Esophagus muscularis mucosa (tissue), 4 donors: Measurements from ENCODE around the gene WTIP. TPM values are rescaled to one million over a fixed set of nuclear protein-coding genes. Genes with fewer than 3 reads are reported as not detected.

Experiments
- DNase-seq: peaks from one replicate; pipeline ENCODE4 v3.0.0-alpha.2; 2017; ENCODE audit errors: extremely low spot score
- H3K27ac ChIP-seq, 4 donors: fragments of 200-600 bp; sonication (generic); replicated peaks in 1 of 4; 1 replicate in 3 of 4; 2 replicates in 1 of 4; pipeline ENCODE4 v1.5.1; 2016 to 2019; ENCODE audit warnings: mild to moderate bottlenecking in 1 of 4
- H3K27me3 ChIP-seq, 4 donors: fragments of 200-600 bp; sonication (generic); one replicate each; pipeline versions ENCODE4 v1.5.1 to v1.6.0; 2016 to 2019
- H3K36me3 ChIP-seq, 4 donors: fragments of 200-600 bp; sonication (generic); one replicate each; pipeline ENCODE4 v1.5.1; 2016 to 2019
- H3K4me1 ChIP-seq, 4 donors: fragments of 200-600 bp; sonication (generic); one replicate each; pipeline ENCODE4 v1.5.1; 2016 to 2019
- H3K4me3 ChIP-seq, 4 donors: fragments of 200-600 bp; sonication (generic); 1 replicate in 2 of 4; 2 replicates in 2 of 4; pipeline ENCODE4 v1.5.1; 2016 to 2019; ENCODE audit warnings: mild to moderate bottlenecking in 4 of 4, moderate library complexity in 1 of 4
- H3K9me3 ChIP-seq, 4 donors: fragments of 200-600 bp; sonication (generic); 1 replicate in 3 of 4; 2 replicates in 1 of 4; pipeline ENCODE4 v1.5.1; 2016 to 2019
- CTCF ChIP-seq, 3 experiments: fragments of 200-600 bp in 2 of 3; fragments of 450-650 bp in 1 of 3; sonication (generic) in 2 of 3; IDR thresholded peaks; one replicate each; pipeline ENCODE4 v1.5.1; 2017 to 2019; ENCODE audit warnings: antibody characterized with exemption in 3 of 3, mild to moderate bottlenecking in 2 of 3, moderate library complexity in 1 of 3
- EP300 ChIP-seq: sonication (generic); formaldehyde crosslinking; IDR thresholded peaks from one replicate; pipeline ENCODE4 v1.6.1; 2017; ENCODE audit warnings: antibody characterized with exemption
- POLR2A ChIP-seq: fragments of 450-650 bp; IDR thresholded peaks from one replicate; pipeline ENCODE4 v1.6.1; 2017; ENCODE audit warnings: antibody characterized with exemption, moderate library complexity, mild to moderate bottlenecking, low read depth
- POLR2AphosphoS5 ChIP-seq, 2 donors: sonication (generic); formaldehyde crosslinking; IDR thresholded peaks; one replicate each; pipeline ENCODE4 v1.6.1; 2017; ENCODE audit warnings: antibody characterized with exemption in 2 of 2
- WGBS: methylation state at CpG from one replicate; pipeline ENCODE4 v1.1.5; 2018; 5-methylcytosine and 5-hydroxymethylcytosine counted together
- intact Hi-C: fragments of 100-400 bp; cut with DNase I; formaldehyde crosslinking; loops from one replicate; pipeline ENCODE4 v1.15.1; 2023
- total RNA-seq, 4 donors: library from RNA; depleted of rRNA; stranded (reverse); fragments of >200 nt; gene quantifications; one replicate each; pipeline versions ENCODE4 v1.1.0 to v1.2.1, GENCODE V29; 2016

Gene WTIP
- total RNA-seq, 4 donors from 2014 or later = 19.1 to 68.0 (median 43.4) TPM

GRCh38 chr19:34485831-34486230 lies 4.3 kb downstream of the WTIP start:
- DNase-seq = no peak
- Histone ChIP-seq H3K27me3 (no peaks in the 10 kb centered on the region), H3K9me3 (no peaks in the 10 kb centered on the region), H3K4me3 (no peak overlapping the region), H3K4me1 (peaks cover 24 to 51% (median 45%) of the 10 kb centered on the region in 4 donors), H3K27ac (no peak overlapping the region), H3K36me3 (peaks cover 9 to 12% (median 9%) of the 10 kb centered on the region in 4 donors)
- intact Hi-C loops = no loop called here
- 79% methylated on average over 9 of the region's 9 CpGs for WGBS
- TF ChIP-seq POLR2A (no peak), POLR2AphosphoS5 (IDR thresholded peaks at IDR 0.05) (no peak), CTCF (IDR thresholded peaks at IDR 0.05) (no peak), EP300 (no peak)

- H3K4me3 ChIP-seq = no peak overlapping the region
- DNase-seq = no peak
- no peaks in the 10 kb centered on the region for H3K9me3 ChIP-seq
- peaks cover 15 to 30% (median 26%) of the 10 kb centered on the region in 4 donors for H3K36me3 ChIP-seq
- intact Hi-C loops = no loop called here
- H3K4me1 ChIP-seq = peaks cover 21 to 41% (median 37%) of the 10 kb centered on the region in 4 donors
- WGBS = 95% methylated on average over 7 of the region's 7 CpGs
- TF ChIP-seq EP300 = no peak
- TF ChIP-seq POLR2A = no peak
- no peak for TF ChIP-seq POLR2AphosphoS5 (IDR thresholded peaks at IDR 0.05)
- no peak for TF ChIP-seq CTCF (IDR thresholded peaks at IDR 0.05)
- no peak overlapping the region for H3K27ac ChIP-seq
- H3K27me3 ChIP-seq = no peaks in the 10 kb centered on the region
Measured at GRCh38 chr19:34487651-34488051, 6.1 kb downstream of the WTIP start.

DNA sequence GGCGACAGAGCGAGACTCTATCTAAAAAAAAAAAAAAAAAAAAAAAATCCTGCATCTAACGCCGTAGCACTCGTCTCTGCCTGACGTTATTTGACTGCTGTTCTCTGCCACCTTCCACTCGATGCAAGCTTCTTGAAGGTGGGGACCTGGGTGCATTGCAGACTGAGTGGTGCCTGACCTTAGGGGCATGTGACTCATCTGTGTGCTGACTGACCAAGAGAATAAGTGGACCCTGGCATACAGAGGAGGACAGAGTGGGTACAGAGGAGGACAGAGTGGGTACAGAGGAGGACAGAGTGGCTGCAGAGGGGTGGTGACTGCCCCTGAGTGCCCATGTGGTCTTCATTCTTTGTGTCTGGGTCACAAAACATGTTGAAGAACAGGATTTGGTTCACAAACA lies 7.6 kb downstream of the WTIP start:
- H3K9me3 ChIP-seq = no peaks in the 10 kb centered on the region
- intact Hi-C loops = no loop called here
- TF ChIP-seq POLR2AphosphoS5 (IDR thresholded peaks at IDR 0.05) = no peak
- no peak for TF ChIP-seq CTCF (IDR thresholded peaks at IDR 0.05)
- TF ChIP-seq POLR2A = no peak
- no peak for TF ChIP-seq EP300
- DNase-seq = no peak
- peaks cover 7 to 26% (median 22%) of the 10 kb centered on the region in 4 donors for H3K4me1 ChIP-seq
- no peaks in the 10 kb centered on the region for H3K27me3 ChIP-seq
- no peak overlapping the region for H3K4me3 ChIP-seq
- H3K27ac ChIP-seq = no peak overlapping the region
- 66% methylated on average over 7 of the region's 7 CpGs for WGBS
- peaks cover 28 to 45% (median 41%) of the 10 kb centered on the region in 4 donors for H3K36me3 ChIP-seq

DNA sequence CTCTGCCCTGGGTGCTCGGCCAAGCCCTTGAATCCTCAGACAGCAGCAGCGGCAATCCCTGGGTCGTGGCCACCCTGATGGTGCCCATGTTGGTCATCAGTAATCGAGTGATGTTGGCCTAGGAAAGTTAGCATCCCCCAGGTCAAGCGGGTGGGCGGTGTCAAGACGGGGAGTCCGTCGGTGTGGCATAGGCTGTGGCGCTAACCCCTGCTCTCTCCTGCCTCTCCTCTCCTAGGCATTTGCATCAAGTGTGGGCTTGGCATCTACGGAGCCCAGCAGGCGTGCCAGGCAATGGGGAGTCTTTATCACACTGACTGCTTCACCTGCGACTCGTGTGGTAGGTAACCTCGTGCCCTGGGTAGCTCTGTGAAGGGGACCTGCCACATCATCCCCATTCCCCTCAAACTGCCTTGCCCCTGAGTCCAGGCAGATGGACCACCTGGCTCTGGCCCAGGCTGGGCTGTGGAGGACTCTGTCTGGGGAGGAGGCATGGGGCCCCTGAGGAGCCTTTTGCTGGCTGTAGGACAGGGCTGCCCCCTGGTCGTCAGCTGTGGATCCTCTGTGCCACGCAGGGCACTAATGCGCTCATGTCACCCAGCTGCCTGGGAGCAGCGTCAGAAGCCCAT lies 8.7 kb downstream of the WTIP start:
- DNase-seq = no peak
- 93% methylated on average over 19 of the region's 19 CpGs for WGBS
- no peaks in the 10 kb centered on the region for H3K27me3 ChIP-seq
- peaks cover 0 to 17% (median 12%) of the 10 kb centered on the region in 4 donors for H3K4me1 ChIP-seq
- H3K9me3 ChIP-seq = no peaks in the 10 kb centered on the region
- no peak overlapping the region for H3K4me3 ChIP-seq
- intact Hi-C loops = no loop called here
- peaks cover 35 to 56% (median 52%) of the 10 kb centered on the region in 4 donors for H3K36me3 ChIP-seq
- TF ChIP-seq POLR2AphosphoS5 (IDR thresholded peaks at IDR 0.05) (no peak), EP300 (no peak), POLR2A (no peak), CTCF (IDR thresholded peaks at IDR 0.05) (no peak)
- H3K27ac ChIP-seq = no peak overlapping the region
